ENCODE measurements around the gene PEX5L.

PEX5L gene

DNA sequence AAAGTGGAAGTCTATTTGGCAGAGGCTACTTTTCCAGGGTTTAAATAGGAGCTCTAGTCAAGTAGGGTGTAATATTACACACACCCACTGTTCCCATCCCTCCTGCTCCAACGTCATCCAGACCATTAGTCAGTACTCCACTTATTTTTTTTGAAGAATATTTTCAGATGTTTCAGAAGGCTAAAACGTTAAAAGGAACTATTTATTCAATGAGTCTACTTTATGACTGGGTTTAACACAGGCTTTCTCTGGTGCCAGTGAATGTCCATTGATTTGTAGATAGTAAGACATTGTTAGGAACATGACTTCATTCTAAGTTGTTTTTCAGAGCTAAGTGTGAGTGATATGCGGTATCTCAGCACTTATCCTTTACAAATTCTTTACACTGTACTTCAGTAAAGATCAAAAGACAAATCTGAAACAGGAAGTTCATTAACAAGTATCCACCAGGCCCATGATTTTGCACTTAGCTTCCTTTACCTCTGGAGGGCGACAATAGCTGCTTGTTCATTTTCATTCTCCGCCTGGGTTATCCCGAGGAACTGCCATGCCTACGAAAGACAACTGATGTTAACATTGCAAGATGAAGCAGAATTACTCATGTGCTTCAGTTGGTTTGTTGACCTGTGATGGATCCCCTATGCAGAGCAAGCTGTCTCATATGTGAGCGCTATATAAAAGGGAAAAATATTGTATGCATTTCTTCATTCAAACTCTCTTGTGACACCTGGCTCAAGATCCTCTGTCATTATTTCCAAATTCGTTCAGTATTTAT, 225.2 kb downstream of the PEX5L start:
- no peaks in the 10 kb centered on the region for H3K4me1 ChIP-seq (ENCODE audit: control insufficient read depth, low read depth, low read length)
- H3K36me3 ChIP-seq (ENCODE audit: control insufficient read depth, insufficient read depth, low read length): no peaks in the 10 kb centered on the region
- H2BK120ac ChIP-seq (ENCODE audit: low read depth, low read length): no peak overlapping the region
- H3K79me1 ChIP-seq (ENCODE audit: low read length): no peaks in the 10 kb centered on the region
- H3K79me2 ChIP-seq (ENCODE audit: control insufficient read depth, insufficient read depth, low read length): no peaks in the 10 kb centered on the region
- H3K27ac ChIP-seq (ENCODE audit: low read depth, low read length): no peak overlapping the region
- H3K4me3 ChIP-seq (ENCODE audit: low read length): no peak overlapping the region
- no peak overlapping the region for H2BK15ac ChIP-seq (replicated peaks; ENCODE audit: low read depth)
- H3K9ac ChIP-seq (ENCODE audit: low read length): no peak overlapping the region
- no peak overlapping the region for H3K18ac ChIP-seq (ENCODE audit: low read length)
- H3K23ac ChIP-seq (ENCODE audit: low read length): no peak overlapping the region
- DNase-seq: peak; percentile 80
- no peak overlapping the region for H3K4me2 ChIP-seq (ENCODE audit: low read length)
- H4K5ac ChIP-seq (ENCODE audit: low read length): no peak overlapping the region
- H2AK5ac ChIP-seq (ENCODE audit: low read length): no peak overlapping the region
- H4K8ac ChIP-seq (ENCODE audit: low read depth, low read length): no peak overlapping the region
- no peak overlapping the region for H3K56ac ChIP-seq (ENCODE audit: low read length)
- H3K27me3 ChIP-seq (ENCODE audit: insufficient read depth, low read length, poor library complexity): no peaks in the 10 kb centered on the region
- WGBS (ENCODE audit: extremely low coverage, insufficient coverage, low lambda C conversion rate): no CpG with 5 or more reads among the region's 9 CpGs
- no peak overlapping the region for H3K4ac ChIP-seq (ENCODE audit: low read depth, low read length)
- H2BK5ac ChIP-seq (ENCODE audit: low read length): no peak overlapping the region

DNA sequence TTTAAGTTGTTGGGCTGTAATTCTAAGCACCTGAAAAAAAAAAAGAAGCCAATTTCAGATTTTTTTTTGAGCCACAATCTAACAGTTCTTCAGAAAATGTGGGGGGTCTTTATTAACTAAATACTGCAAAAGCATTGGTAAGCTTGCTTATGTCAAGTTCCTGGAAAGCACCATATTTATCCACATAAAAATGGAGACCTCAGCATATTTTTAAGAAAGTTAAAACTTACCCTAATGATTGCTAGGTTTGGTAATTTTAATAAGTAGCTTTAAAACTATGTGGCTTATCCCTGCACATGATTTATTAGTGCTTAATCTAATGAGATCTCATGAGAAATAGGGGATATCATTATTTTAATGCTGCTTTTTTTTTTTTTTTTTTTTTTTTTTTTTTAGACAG, 227.1 kb downstream of the PEX5L start:
- Histone ChIP-seq H2BK15ac (replicated peaks; ENCODE audit: low read depth) (no peak overlapping the region), H3K4me2 (ENCODE audit: low read length) (no peak overlapping the region), H3K79me1 (ENCODE audit: low read length) (no peaks in the 10 kb centered on the region), H3K4ac (ENCODE audit: low read depth, low read length) (no peak overlapping the region), H3K79me2 (ENCODE audit: control insufficient read depth, insufficient read depth, low read length) (no peaks in the 10 kb centered on the region), H2BK120ac (ENCODE audit: low read depth, low read length) (no peak overlapping the region), H2BK5ac (ENCODE audit: low read length) (no peak overlapping the region), H3K27me3 (ENCODE audit: insufficient read depth, low read length, poor library complexity) (no peaks in the 10 kb centered on the region), H3K36me3 (ENCODE audit: control insufficient read depth, insufficient read depth, low read length) (no peaks in the 10 kb centered on the region), H3K23ac (ENCODE audit: low read length) (no peak overlapping the region), H4K5ac (ENCODE audit: low read length) (no peak overlapping the region), H3K4me1 (ENCODE audit: control insufficient read depth, low read depth, low read length) (no peaks in the 10 kb centered on the region), H3K27ac (ENCODE audit: low read depth, low read length) (no peak overlapping the region), H2AK5ac (ENCODE audit: low read length) (no peak overlapping the region), H3K9ac (ENCODE audit: low read length) (no peak overlapping the region), H3K4me3 (ENCODE audit: low read length) (no peak overlapping the region), H4K8ac (ENCODE audit: low read depth, low read length) (no peak overlapping the region), H3K56ac (ENCODE audit: low read length) (no peak overlapping the region), H3K18ac (ENCODE audit: low read length) (no peak overlapping the region)
- no peak for DNase-seq

DNA sequence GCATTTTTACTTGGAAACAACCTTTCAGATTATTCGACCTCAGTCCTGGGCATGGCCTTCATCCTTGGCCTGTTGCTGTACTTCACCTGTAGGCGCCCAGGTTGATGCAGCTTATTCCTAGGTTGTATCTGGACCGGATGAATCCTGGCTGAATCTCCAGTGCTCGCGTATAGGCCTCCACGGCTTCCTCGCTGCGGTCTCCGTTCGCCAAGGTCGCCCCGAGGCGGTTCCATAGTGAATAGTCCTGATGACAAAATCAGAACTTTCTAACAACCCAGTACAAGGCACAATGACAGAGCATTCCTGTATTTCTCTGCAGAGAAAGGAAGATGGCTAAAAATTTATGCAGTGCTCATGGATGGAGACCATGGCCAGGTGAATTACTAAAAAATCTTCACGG, 229.1 kb downstream of the PEX5L start:
- no peak for DNase-seq
- H3K4me3 ChIP-seq (ENCODE audit: low read length): no peak overlapping the region

DNA sequence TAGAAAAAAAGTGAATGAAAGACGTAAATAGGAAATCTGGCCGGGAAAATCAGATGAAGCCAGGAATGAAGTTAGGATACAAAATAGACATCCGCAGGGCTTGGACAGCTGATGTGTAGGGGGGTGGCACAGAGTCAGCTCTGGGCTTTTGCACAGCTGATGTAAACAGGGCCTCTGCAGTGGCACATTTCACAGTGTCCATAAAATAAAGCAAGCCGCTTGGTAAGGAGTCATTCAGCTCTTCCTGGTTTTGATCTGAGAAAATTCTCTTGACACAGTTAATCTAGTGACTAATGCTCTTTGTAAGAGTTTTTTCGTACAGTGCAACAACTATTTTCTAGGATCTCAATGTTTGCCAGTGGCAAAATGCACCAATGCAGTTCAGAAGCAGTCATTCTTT, 230.6 kb downstream of the PEX5L start:
- Histone ChIP-seq H3K36me3 (ENCODE audit: control insufficient read depth, insufficient read depth, low read length) (no peaks in the 10 kb centered on the region), H3K18ac (ENCODE audit: low read length) (no peak overlapping the region), H2BK5ac (ENCODE audit: low read length) (no peak overlapping the region), H3K4ac (ENCODE audit: low read depth, low read length) (no peak overlapping the region), H2BK15ac (replicated peaks; ENCODE audit: low read depth) (no peak overlapping the region), H3K4me3 (ENCODE audit: low read length) (no peak overlapping the region), H3K4me1 (ENCODE audit: control insufficient read depth, low read depth, low read length) (no peaks in the 10 kb centered on the region), H3K27me3 (ENCODE audit: insufficient read depth, low read length, poor library complexity) (no peaks in the 10 kb centered on the region), H3K79me2 (ENCODE audit: control insufficient read depth, insufficient read depth, low read length) (no peaks in the 10 kb centered on the region), H3K27ac (ENCODE audit: low read depth, low read length) (no peak overlapping the region), H2BK120ac (ENCODE audit: low read depth, low read length) (no peak overlapping the region), H4K8ac (ENCODE audit: low read depth, low read length) (no peak overlapping the region), H3K23ac (ENCODE audit: low read length) (no peak overlapping the region), H3K56ac (ENCODE audit: low read length) (no peak overlapping the region), H3K79me1 (ENCODE audit: low read length) (no peaks in the 10 kb centered on the region), H3K9ac (ENCODE audit: low read length) (no peak overlapping the region), H2AK5ac (ENCODE audit: low read length) (no peak overlapping the region), H4K5ac (ENCODE audit: low read length) (no peak overlapping the region), H3K4me2 (ENCODE audit: low read length) (no peak overlapping the region)
- WGBS (ENCODE audit: extremely low coverage, insufficient coverage, low lambda C conversion rate): no CpG with 5 or more reads among the region's 5 CpGs
- no peak for DNase-seq

More for the DNA sequence above, 229.1 kb downstream of the PEX5L start:
- no peak overlapping the region for H4K8ac ChIP-seq (ENCODE audit: low read depth, low read length)
- H3K4me2 ChIP-seq (ENCODE audit: low read length): no peak overlapping the region
- no peak overlapping the region for H3K18ac ChIP-seq (ENCODE audit: low read length)
- H3K4ac ChIP-seq (ENCODE audit: low read depth, low read length): no peak overlapping the region
- H3K27me3 ChIP-seq (ENCODE audit: insufficient read depth, low read length, poor library complexity): no peaks in the 10 kb centered on the region
- H3K56ac ChIP-seq (ENCODE audit: low read length): no peak overlapping the region
- WGBS (ENCODE audit: extremely low coverage, insufficient coverage, low lambda C conversion rate): no CpG with 5 or more reads among the region's 14 CpGs
- H2BK5ac ChIP-seq (ENCODE audit: low read length): no peak overlapping the region
- no peaks in the 10 kb centered on the region for H3K79me1 ChIP-seq (ENCODE audit: low read length)
- H3K9ac ChIP-seq (ENCODE audit: low read length): no peak overlapping the region
- H3K79me2 ChIP-seq (ENCODE audit: control insufficient read depth, insufficient read depth, low read length): no peaks in the 10 kb centered on the region
- H2BK15ac ChIP-seq (replicated peaks; ENCODE audit: low read depth): no peak overlapping the region
- no peak overlapping the region for H2BK120ac ChIP-seq (ENCODE audit: low read depth, low read length)
- H2AK5ac ChIP-seq (ENCODE audit: low read length): no peak overlapping the region
- H3K36me3 ChIP-seq (ENCODE audit: control insufficient read depth, insufficient read depth, low read length): no peaks in the 10 kb centered on the region
- H3K27ac ChIP-seq (ENCODE audit: low read depth, low read length): no peak overlapping the region
- no peaks in the 10 kb centered on the region for H3K4me1 ChIP-seq (ENCODE audit: control insufficient read depth, low read depth, low read length)
- no peak overlapping the region for H3K23ac ChIP-seq (ENCODE audit: low read length)
- no peak overlapping the region for H4K5ac ChIP-seq (ENCODE audit: low read length)

DNA sequence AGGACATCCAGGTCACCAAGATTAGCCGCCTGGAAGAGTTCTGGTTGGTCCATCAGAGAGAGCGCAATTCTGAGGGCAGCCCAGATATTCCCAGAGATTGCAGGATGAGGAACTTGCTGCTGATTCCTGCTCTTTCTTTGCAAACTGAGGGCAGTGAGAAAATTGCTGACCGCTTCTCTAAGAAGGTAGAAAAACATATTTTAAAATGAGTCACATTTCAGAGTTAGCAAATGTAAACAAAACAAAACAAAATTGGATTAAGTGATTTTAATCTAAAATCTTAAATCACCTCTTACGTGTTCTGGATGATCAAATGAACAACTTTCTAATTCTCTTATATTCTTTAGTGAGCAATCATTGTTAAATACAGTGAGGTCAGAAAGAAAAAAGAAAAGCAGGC, 234.9 kb downstream of the PEX5L start:
- Histone ChIP-seq H3K27ac (ENCODE audit: low read depth, low read length) (no peak overlapping the region), H3K23ac (ENCODE audit: low read length) (no peak overlapping the region), H3K4me2 (ENCODE audit: low read length) (no peak overlapping the region), H2BK5ac (ENCODE audit: low read length) (no peak overlapping the region), H3K18ac (ENCODE audit: low read length) (no peak overlapping the region), H4K5ac (ENCODE audit: low read length) (no peak overlapping the region), H4K8ac (ENCODE audit: low read depth, low read length) (no peak overlapping the region), H3K4me3 (ENCODE audit: low read length) (no peak overlapping the region), H2AK5ac (ENCODE audit: low read length) (no peak overlapping the region), H2BK15ac (replicated peaks; ENCODE audit: low read depth) (no peak overlapping the region), H2BK120ac (ENCODE audit: low read depth, low read length) (no peak overlapping the region), H3K56ac (ENCODE audit: low read length) (no peak overlapping the region), H3K4me1 (ENCODE audit: control insufficient read depth, low read depth, low read length) (no peaks in the 10 kb centered on the region), H3K9ac (ENCODE audit: low read length) (no peak overlapping the region), H3K79me2 (ENCODE audit: control insufficient read depth, insufficient read depth, low read length) (no peaks in the 10 kb centered on the region), H3K27me3 (ENCODE audit: insufficient read depth, low read length, poor library complexity) (no peaks in the 10 kb centered on the region), H3K79me1 (ENCODE audit: low read length) (no peaks in the 10 kb centered on the region), H3K36me3 (ENCODE audit: control insufficient read depth, insufficient read depth, low read length) (no peaks in the 10 kb centered on the region), H3K4ac (ENCODE audit: low read depth, low read length) (no peak overlapping the region)
- no peak for DNase-seq
- no CpG with 5 or more reads among the region's 4 CpGs for WGBS (ENCODE audit: extremely low coverage, insufficient coverage, low lambda C conversion rate)

DNA sequence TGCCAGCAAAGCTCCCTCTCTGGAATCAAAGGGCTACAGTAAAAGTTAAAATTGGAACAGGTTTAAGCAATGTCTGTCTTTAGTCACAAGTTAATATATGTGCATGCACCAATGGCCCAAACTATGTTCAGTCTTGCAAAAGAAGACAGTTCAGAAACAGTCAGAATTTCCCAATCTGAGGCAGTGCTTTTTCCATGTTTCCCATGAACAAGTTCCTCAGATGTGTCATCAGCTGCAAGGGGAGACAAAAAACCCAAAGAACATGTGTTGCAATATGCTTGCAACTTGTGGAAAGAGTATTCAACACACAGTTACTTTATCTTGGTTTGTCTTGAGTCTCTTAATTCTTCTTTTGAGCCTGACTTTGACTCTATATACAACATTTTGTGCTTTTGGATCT, 235.5 kb downstream of the PEX5L start:
- no peak overlapping the region for H3K4me3 ChIP-seq (ENCODE audit: low read length)
- no peaks in the 10 kb centered on the region for H3K4me1 ChIP-seq (ENCODE audit: control insufficient read depth, low read depth, low read length)

More for the DNA sequence above, 235.5 kb downstream of the PEX5L start:
- Histone ChIP-seq H4K5ac (ENCODE audit: low read length) (no peak overlapping the region), H3K4ac (ENCODE audit: low read depth, low read length) (no peak overlapping the region), H3K27me3 (ENCODE audit: insufficient read depth, low read length, poor library complexity) (no peaks in the 10 kb centered on the region), H3K27ac (ENCODE audit: low read depth, low read length) (no peak overlapping the region), H2BK5ac (ENCODE audit: low read length) (no peak overlapping the region), H2AK5ac (ENCODE audit: low read length) (no peak overlapping the region), H3K4me2 (ENCODE audit: low read length) (no peak overlapping the region), H3K18ac (ENCODE audit: low read length) (no peak overlapping the region), H3K56ac (ENCODE audit: low read length) (no peak overlapping the region), H2BK120ac (ENCODE audit: low read depth, low read length) (no peak overlapping the region), H3K79me1 (ENCODE audit: low read length) (no peaks in the 10 kb centered on the region), H2BK15ac (replicated peaks; ENCODE audit: low read depth) (no peak overlapping the region), H3K23ac (ENCODE audit: low read length) (no peak overlapping the region), H3K79me2 (ENCODE audit: control insufficient read depth, insufficient read depth, low read length) (no peaks in the 10 kb centered on the region), H3K36me3 (ENCODE audit: control insufficient read depth, insufficient read depth, low read length) (no peaks in the 10 kb centered on the region), H4K8ac (ENCODE audit: low read depth, low read length) (no peak overlapping the region), H3K9ac (ENCODE audit: low read length) (no peak overlapping the region)
- DNase-seq: no peak
